Stimulated activated CD4-positive, alpha-beta T cell treated with anti-CD3 and anti-CD28 coated beads, Interleukin-12 subunit alpha, Interleukin-12 subunit beta, amount 100 ng/mL, for 24 hours (primary cell): ENCODE data around the gene RHD.
"Not testable (repeated sequence)": the region's sequence is repeated elsewhere in the genome, so short reads cannot be mapped to it uniquely, and the experiment has no call there.

Source experiments
- DNase-seq, 2 experiments: peaks; one replicate each; pipeline ENCODE4 v3.0.0-alpha.2; 2020; ENCODE audit warnings: low read depth in 2 of 2

The RHD gene

GRCh38 chr1:25308168-25308567 lies 35.9 kb downstream of the RHD start:
- not testable (repeated sequence) for DNase-seq

GRCh38 chr1:25309085-25309484 lies 36.8 kb downstream of the RHD start:
- not testable (repeated sequence) for DNase-seq

GRCh38 chr1:25309486-25309885 lies 37.2 kb downstream of the RHD start:
- not testable (repeated sequence) for DNase-seq

GRCh38 chr1:25312806-25313470 lies 40.6 kb downstream of the RHD start:
- DNase-seq = not testable (repeated sequence)

- DNase-seq = not testable (repeated sequence)
Observed at GRCh38 chr1:25320314-25320938, 48.1 kb downstream of the RHD start.

GRCh38 chr1:25322127-25322526 lies 49.8 kb downstream of the RHD start:
- not testable (repeated sequence) for DNase-seq

GRCh38 chr1:25324407-25324806 lies 52.1 kb downstream of the RHD start:
- not testable (repeated sequence) for DNase-seq

- DNase-seq = not testable (repeated sequence)
Observed at GRCh38 chr1:25327864-25328790, 55.8 kb downstream of the RHD start.

- not testable (repeated sequence) for DNase-seq
Observed at GRCh38 chr1:25328791-25329185, 56.5 kb downstream of the RHD start.

- DNase-seq = not testable (repeated sequence)
Observed at GRCh38 chr1:25329336-25329735, 57.0 kb downstream of the RHD start.

- DNase-seq = not testable (repeated sequence)
Observed at GRCh38 chr1:25329950-25330349, 57.6 kb downstream of the RHD start.

GRCh38 chr1:25336922-25337354 lies 64.6 kb downstream of the RHD start:
- DNase-seq = not testable (repeated sequence)

- not testable (repeated sequence) for DNase-seq
Observed at GRCh38 chr1:25337483-25338187, 65.3 kb downstream of the RHD start.

- DNase-seq = peak; percentile 79 to 80
Observed at GRCh38 chr1:25338188-25338981, 66.1 kb downstream of the RHD start, which contains the start of gene TMEM50A. Gene TMEM50A, plus strand, starts transcription at chr1:25338334. Its CDS starts 2,153 bp downstream, at chr1:25340487.

GRCh38 chr1:25338986-25339385 lies 66.7 kb downstream of the RHD start:
- no peak for DNase-seq

GRCh38 chr1:25341746-25342145 lies 69.4 kb downstream of the RHD start:
- no peak for DNase-seq

GRCh38 chr1:25342846-25343245 lies 70.5 kb downstream of the RHD start:
- DNase-seq = no peak

- DNase-seq = no peak
Observed at GRCh38 chr1:25343872-25344271, 71.6 kb downstream of the RHD start.

- no peak for DNase-seq
Observed at GRCh38 chr1:25347556-25347955, 75.2 kb downstream of the RHD start.

GRCh38 chr1:25349606-25350005 lies 77.3 kb downstream of the RHD start:
- DNase-seq = no peak
